Activated CD4-positive, alpha-beta T cell treated with anti-CD3 and anti-CD28 coated beads, Interleukin-2, amount 10 ng/mL, durations not matched to agents 24 days and 14 days (primary cell): ENCODE measurements around the gene CELF4. TPM values are rescaled to one million over a fixed set of nuclear protein-coding genes. Genes with fewer than 3 reads are reported as not detected.

Source experiments
- DNase-seq: peaks from one replicate; pipeline ENCODE4 v3.0.0; 2022
- H3K27ac Mint-ChIP-seq: one replicate; pipeline ENCODE4 v1.8.0; 2022; ENCODE audit warnings: mild to moderate bottlenecking, mixed read lengths
- H3K27me3 Mint-ChIP-seq: one replicate; pipeline ENCODE4 v1.8.0; 2022; ENCODE audit warnings: mixed read lengths
- H3K36me3 Mint-ChIP-seq: one replicate; pipeline ENCODE4 v1.8.0; 2022; ENCODE audit warnings: low read depth, mild to moderate bottlenecking, mixed read lengths
- H3K4me1 Mint-ChIP-seq: one replicate; pipeline ENCODE4 v1.8.0; 2021; ENCODE audit warnings: mixed read lengths
- H3K4me3 Mint-ChIP-seq: one replicate; pipeline ENCODE4 v1.8.0; 2022; ENCODE audit warnings: mild to moderate bottlenecking, moderate library complexity, mixed read lengths
- H3K9me3 Mint-ChIP-seq: one replicate; pipeline ENCODE4 v1.8.0; 2021; ENCODE audit warnings: mixed read lengths
- intact Hi-C: fragments of 100-400 bp; cut with micrococcal nuclease; formaldehyde crosslinking; loops from one replicate; pipeline ENCODE4 v1.15.1; 2023
- total RNA-seq: library from RNA; stranded (reverse); gene quantifications from 2 replicates; pipeline ENCODE4 v1.2.3, GENCODE V29; 2022

Gene CELF4
- total RNA-seq, 1 donor from 2014 or later, result not detected

DNA sequence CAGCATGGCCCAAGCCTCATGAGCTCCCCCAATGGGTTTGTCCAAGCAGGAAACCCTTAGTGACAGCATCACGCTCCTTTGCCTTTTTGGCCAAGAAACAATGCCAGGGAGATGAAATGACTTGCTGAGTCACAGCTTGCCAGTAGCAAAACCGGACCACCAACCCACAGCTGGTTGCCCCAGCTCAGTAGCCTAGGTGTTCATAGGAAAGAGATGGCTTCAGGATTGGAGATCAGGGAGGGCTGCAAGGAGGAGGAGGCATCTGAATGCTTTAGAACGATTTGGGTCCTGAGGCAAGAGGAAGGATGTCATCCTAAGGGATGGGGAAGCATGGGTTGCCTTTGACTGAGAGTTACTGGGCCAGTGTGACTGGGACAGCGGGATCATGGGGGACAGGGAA is 116.7 kb downstream of the CELF4 start:
- H3K27ac Mint-ChIP-seq, result no peak overlapping the region
- H3K4me1 Mint-ChIP-seq, result peaks cover 3% of the 10 kb centered on the region
- no peaks in the 10 kb centered on the region for H3K36me3 Mint-ChIP-seq
- H3K4me3 Mint-ChIP-seq, result no peak overlapping the region
- DNase-seq, result no peak
- H3K27me3 Mint-ChIP-seq, result no peaks in the 10 kb centered on the region
- H3K9me3 Mint-ChIP-seq, result no peaks in the 10 kb centered on the region
- intact Hi-C loops, result no loop called here

DNA sequence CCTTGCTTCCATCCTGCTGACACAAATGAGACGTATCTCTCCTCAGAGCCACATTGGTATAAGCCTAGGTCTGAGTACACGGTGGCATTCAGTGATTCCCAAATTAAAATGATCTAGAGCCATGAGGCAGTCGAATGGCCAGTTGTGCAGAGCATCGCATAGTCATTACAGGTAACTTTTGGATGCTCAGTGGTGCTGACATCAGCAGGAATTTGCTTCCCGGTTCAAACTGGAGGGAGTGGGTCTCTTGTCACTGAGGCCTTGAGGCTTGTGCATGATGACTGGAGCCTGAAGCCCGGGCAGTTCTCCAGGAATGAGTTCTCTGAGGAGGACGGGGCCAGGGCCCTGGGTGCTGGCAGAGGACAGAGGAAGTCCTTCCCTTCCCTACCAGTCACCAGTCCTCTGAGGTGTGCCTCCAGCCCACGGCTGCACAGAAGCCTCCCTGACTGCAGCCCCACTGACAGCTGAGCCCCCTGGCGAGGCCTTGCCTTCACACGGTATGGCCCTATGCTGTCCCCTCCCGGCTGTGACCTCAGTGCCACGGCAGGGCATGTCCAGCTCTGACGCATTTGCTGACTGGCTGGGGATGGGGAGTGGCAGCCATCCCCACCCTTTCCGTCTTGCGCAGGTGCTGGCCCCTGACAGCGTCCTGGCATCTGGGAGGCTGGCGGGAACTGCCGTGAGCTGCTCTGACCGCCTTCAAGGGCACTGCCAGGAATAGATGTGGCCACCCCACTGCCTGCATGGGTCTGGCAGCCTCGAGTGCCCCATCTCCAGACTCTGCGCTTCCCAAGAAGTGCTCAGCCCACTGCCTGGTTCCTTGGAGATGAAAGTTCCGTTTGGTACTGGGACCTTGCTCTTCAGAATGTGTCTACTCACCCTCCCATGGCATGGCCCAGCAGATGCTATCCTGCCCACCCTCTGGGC is 117.4 kb downstream of the CELF4 start:
- intact Hi-C loops, result no loop called here
- H3K27ac Mint-ChIP-seq, result no peak overlapping the region
- no peaks in the 10 kb centered on the region for H3K36me3 Mint-ChIP-seq

DNA sequence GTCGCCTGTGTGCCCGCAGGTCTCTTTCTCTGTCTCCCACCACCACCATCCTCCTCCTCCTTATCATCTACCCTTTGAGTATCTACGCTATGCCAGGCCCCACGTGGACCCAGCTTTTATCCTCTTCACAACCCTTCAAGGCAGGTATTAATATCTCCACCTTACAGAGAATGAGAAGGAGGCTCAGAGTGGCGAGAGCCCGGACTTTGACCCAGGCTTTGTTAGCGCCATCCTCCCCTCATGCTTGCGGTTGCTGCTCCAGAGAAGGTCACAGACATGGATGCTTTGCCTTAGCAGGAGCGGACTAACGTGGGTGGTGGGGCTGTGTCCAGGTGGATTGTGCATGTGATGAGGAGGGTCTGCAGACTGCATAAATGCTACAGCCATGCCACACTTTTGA is 119.8 kb downstream of the CELF4 start:
- Mint-ChIP-seq H3K27me3 (no peaks in the 10 kb centered on the region), H3K4me3 (no peak overlapping the region), H3K9me3 (no peaks in the 10 kb centered on the region), H3K36me3 (no peaks in the 10 kb centered on the region), H3K4me1 (peaks cover 3% of the 10 kb centered on the region), H3K27ac (no peak overlapping the region)
- no peak for DNase-seq
- intact Hi-C loops, result no loop called here

More for the DNA sequence above, 117.4 kb downstream of the CELF4 start:
- H3K27me3 Mint-ChIP-seq, result no peaks in the 10 kb centered on the region
- no peak for DNase-seq
- H3K4me1 Mint-ChIP-seq, result peaks cover 3% of the 10 kb centered on the region
- H3K4me3 Mint-ChIP-seq, result no peak overlapping the region
- no peaks in the 10 kb centered on the region for H3K9me3 Mint-ChIP-seq

DNA sequence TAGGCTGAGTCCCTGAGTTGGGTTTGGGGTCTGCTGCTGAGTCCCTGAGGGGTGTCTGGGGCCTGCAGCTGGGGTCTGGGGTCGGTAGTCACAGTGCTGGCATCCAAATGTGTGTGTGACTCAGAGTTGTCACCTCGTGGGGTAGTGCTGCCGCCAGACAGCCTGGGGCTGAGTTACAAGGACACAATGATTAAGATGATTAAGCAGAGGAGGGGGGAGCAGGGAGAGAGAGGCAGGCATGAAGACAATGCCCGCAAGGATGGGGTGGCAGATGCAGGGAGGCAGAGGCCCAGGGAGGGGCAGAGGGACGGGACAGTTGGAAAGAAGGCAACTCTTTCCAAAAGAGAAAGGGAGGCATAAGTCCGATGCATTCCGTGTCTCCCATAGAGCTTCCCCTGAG is 120.2 kb downstream of the CELF4 start:
- Mint-ChIP-seq H3K9me3 (no peaks in the 10 kb centered on the region), H3K27ac (no peak overlapping the region)
- intact Hi-C loops, result no loop called here

DNA sequence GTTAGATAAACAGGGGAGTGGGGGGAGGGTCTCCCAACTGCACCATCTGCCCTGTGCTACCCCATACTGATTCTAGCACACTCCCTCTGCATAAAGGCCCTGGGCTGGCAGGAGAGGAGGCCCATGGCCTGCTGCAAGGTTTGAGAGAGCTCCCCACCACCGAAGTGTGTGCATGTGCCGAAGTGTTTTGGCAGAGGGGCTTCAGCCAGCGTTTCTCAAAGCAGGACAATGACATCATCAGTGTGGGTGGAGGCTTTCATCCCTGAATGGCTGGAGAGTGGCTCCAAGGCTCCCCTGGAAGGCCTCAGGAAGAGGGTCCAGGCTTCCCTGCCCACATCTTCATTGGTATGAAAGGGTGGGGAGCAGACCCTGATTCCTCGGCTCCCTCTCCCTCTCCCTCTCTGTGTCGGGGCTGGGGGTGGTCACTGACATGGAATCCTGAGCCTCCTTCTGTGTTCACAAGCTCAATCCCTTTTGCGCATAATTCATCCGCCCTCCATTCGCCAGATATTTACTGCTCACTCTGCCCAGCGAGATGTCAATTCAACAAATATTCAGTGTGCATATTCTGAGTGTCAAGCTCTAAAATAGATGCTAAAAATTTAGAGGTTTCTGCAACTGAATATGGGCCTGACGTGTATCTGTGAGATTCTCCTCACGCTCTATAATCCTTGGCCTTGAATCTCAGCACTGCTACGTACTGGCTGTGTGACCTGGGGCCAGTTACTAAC is 122.1 kb downstream of the CELF4 start:
- no peak overlapping the region for H3K4me3 Mint-ChIP-seq
- H3K9me3 Mint-ChIP-seq, result no peaks in the 10 kb centered on the region
- no peak overlapping the region for H3K27ac Mint-ChIP-seq
- no peak for DNase-seq
- intact Hi-C loops, result no loop called here
- H3K36me3 Mint-ChIP-seq, result no peaks in the 10 kb centered on the region
- no peaks in the 10 kb centered on the region for H3K27me3 Mint-ChIP-seq
- H3K4me1 Mint-ChIP-seq, result peaks cover 3% of the 10 kb centered on the region

More for the DNA sequence above, 120.2 kb downstream of the CELF4 start:
- Mint-ChIP-seq H3K4me1 (peaks cover 3% of the 10 kb centered on the region), H3K36me3 (no peaks in the 10 kb centered on the region), H3K27me3 (no peaks in the 10 kb centered on the region), H3K4me3 (no peak overlapping the region)
- DNase-seq, result no peak

DNA sequence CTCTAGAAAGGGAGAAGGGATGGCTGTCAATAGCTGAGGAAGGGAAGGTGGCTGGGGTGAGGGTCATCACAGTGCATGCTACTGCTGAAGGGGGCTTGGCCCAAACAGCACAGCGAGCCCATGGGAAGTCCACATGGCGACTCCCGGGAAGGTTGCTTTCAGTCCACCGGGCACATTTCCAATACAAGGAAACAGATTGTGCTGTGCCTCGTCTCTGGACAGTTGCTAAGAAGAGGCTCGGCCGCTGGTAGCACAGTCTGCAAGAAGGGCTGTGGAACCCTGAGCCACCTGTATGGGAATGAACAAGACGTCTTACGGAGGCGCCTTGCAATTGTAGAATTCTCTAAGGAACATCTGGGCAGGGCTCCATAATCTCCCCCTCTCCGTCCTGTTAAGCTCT is 123.1 kb downstream of the CELF4 start:
- no peaks in the 10 kb centered on the region for H3K9me3 Mint-ChIP-seq
- DNase-seq, result no peak
- peaks cover 3% of the 10 kb centered on the region for H3K4me1 Mint-ChIP-seq
- H3K4me3 Mint-ChIP-seq, result no peak overlapping the region
- intact Hi-C loops, result no loop called here
- no peaks in the 10 kb centered on the region for H3K27me3 Mint-ChIP-seq
- H3K36me3 Mint-ChIP-seq, result no peaks in the 10 kb centered on the region
- no peak overlapping the region for H3K27ac Mint-ChIP-seq

DNA sequence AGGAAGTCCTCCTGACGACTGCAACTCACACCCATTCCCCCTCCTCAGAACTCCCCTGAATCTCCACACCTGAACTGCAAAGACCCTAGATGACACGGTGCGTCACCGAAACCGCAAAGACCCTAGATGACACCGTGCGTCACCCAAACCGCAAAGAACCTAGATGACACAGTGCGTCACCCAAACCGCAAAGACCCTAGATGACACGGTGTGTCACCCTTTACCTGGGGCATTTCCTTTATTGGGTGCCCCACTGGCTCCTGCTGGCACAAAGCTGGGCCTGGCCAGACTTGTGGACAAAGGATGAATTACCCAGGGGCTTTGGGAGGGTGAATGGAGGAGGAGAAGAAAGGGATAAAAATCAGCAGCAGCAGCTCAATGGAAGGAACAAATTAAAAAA is 123.8 kb downstream of the CELF4 start:
- H3K36me3 Mint-ChIP-seq, result no peaks in the 10 kb centered on the region
- DNase-seq, result no peak
- no peaks in the 10 kb centered on the region for H3K27me3 Mint-ChIP-seq
- H3K4me3 Mint-ChIP-seq, result no peak overlapping the region
- no peak overlapping the region for H3K27ac Mint-ChIP-seq
- no peaks in the 10 kb centered on the region for H3K9me3 Mint-ChIP-seq
- intact Hi-C loops, result no loop called here
- H3K4me1 Mint-ChIP-seq, result peaks cover 3% of the 10 kb centered on the region

DNA sequence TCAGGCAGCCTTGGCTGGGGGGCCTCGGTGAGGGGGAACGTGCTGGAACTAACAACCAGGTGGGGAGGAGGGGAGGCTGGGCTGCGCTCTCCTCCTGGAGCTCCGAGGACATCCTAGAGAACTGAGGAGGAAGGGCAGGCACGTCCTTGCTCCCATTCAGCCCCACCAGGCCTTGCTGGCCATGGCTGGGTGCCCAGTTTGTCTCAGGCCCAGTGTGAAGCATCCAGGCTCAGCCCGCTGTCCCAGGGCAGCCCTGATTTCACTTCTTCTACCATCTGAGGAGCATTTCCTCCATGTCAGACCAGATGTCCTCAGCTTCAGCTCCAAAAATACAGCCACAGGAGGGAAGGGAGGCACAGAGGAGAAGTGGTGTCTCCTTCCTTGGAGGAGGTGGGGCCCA is 125.4 kb downstream of the CELF4 start:
- Mint-ChIP-seq H3K4me1 (peaks cover 3% of the 10 kb centered on the region), H3K9me3 (no peaks in the 10 kb centered on the region), H3K4me3 (no peak overlapping the region), H3K36me3 (no peaks in the 10 kb centered on the region), H3K27me3 (peaks cover 7% of the 10 kb centered on the region), H3K27ac (no peak overlapping the region)
- intact Hi-C loops, result no loop called here
- no peak for DNase-seq

DNA sequence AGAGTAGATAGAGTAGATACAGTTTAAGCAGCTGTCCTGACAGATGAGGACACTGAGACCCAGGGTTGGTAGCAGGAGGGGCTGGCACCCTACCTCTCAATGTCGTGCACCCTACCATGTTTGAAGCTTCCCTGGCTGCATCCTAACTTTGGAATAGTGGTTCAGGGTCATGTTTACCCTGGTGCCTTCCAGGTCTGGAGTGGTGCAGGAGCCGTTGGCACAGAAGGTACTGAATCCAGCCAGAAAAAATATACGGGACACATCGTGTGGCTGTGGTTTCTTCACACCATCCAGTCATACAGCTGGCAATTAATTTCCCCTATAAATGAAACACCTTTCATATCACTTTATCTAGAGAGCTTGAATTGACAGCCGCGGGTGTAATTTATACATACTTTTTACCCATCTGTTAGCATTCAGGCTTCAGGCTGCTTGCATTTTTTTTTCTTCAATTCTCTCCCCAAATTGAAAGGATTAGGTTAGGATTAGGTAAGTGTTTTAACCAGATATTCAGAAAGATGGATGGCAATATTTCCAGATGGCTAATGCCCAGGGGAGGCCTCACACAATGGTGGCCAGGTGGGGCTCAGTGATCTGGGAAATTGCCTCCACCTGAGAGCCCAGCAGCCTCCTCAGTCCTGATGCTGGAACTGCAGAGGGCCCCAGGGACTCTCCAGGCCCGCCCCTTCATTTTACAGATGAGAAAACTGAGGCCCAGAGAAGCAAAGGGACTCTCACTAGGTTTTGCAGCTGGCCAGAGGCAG is 127.0 kb downstream of the CELF4 start:
- Mint-ChIP-seq H3K27me3 (peaks cover 7% of the 10 kb centered on the region), H3K4me1 (no peaks in the 10 kb centered on the region), H3K36me3 (no peaks in the 10 kb centered on the region), H3K9me3 (no peaks in the 10 kb centered on the region), H3K27ac (no peak overlapping the region), H3K4me3 (no peak overlapping the region)
- no peak for DNase-seq
- intact Hi-C loops, result no loop called here

DNA sequence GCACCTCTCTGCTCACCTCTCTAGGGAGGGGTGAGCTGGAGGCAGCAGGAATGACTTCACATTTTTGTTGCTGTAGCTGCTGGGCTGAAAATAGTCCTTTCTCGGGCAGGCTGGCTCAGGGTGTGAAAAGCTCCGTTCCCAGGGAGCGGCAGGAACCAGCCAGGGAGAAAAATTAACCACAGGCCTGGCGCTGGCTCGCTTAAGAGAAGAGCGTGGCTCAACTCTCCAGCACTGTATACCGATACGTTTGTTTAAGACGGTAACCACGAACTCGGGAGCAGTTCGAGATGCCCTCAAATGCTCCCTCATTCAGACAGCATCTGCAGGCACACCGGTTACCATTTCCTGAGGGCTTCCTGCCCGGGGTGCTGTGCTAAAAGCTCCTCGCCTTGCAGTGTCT is 129.6 kb downstream of the CELF4 start:
- intact Hi-C loops, result no loop called here
- H3K36me3 Mint-ChIP-seq, result no peaks in the 10 kb centered on the region
- H3K27me3 Mint-ChIP-seq, result peaks cover 7% of the 10 kb centered on the region
- H3K4me3 Mint-ChIP-seq, result no peak overlapping the region
- no peaks in the 10 kb centered on the region for H3K4me1 Mint-ChIP-seq
- H3K27ac Mint-ChIP-seq, result no peak overlapping the region
- H3K9me3 Mint-ChIP-seq, result no peaks in the 10 kb centered on the region
- DNase-seq, result no peak

DNA sequence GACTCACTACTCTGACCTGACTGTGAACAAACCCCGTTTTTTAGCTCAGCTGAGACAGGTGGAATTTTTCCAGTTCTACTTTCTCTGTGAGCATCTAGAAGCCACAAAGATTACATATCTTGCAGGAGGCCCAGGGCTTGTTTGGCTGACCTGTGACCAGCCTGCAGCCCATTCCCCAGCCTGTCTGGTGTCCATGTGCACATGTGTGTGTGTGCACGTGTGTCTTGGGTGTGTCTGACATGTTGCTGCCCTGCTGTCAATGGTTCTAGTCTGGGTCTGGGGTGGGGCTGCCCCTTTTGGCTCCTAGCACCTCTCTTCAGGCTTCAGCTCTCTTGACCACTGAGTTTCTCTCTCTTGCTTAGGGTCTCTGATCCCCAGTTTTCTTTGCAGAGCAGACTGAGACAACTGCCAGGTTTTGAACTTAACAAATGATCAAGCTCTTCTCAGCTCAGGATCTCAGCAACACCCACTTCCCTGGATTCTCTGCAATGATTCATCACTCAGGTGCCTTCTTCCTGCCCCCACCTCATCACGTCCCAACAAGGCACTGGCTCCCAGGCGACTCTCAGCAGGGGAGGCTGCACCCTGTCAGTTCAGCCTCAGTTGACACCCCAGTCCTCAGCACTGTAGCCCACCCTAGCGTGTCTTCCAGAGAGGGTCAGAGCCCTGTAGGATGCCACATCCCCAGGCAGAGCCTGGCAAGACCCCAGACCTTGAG is 130.3 kb downstream of the CELF4 start:
- H3K4me3 Mint-ChIP-seq, result no peak overlapping the region
- no peaks in the 10 kb centered on the region for H3K9me3 Mint-ChIP-seq
- no peaks in the 10 kb centered on the region for H3K4me1 Mint-ChIP-seq
- H3K36me3 Mint-ChIP-seq, result no peaks in the 10 kb centered on the region
- H3K27me3 Mint-ChIP-seq, result peaks cover 7% of the 10 kb centered on the region
- intact Hi-C loops, result no loop called here
- DNase-seq, result no peak
- H3K27ac Mint-ChIP-seq, result no peak overlapping the region

DNA sequence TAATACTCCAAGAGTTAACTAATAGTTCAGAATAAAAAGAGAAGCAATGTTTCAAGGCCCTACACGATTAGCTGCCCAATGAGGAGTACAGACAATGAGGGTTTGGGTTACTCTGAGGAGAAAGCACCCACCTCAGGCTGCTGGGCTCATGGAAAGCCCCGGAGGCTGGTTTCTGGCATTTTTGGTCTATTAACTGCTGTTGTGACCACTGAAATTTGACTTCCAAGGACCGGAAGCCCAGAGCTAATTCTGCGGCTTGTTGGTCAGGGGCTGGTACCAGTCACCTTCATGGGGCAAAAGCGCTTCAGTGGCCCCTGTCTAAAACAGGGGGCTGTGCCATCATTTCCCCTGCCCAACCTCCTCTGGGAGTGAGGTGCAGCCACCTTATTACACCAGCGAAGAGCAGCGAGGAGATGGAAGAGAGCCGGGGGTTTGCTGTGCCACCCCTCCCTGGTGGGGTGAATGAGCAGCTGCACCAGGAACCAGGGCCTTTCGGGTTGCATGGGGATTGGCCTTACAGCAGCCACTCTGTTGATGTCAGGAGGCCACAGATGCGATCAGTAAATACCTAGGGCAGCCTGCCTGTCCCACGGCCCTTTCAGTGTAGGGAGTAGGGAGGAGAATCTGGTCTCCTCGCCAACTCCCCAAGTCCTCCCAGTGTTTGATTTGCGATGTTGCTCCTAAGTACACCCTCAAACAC is 131.3 kb downstream of the CELF4 start:
- no peaks in the 10 kb centered on the region for H3K9me3 Mint-ChIP-seq
- H3K36me3 Mint-ChIP-seq, result no peaks in the 10 kb centered on the region
- DNase-seq, result no peak
- H3K27me3 Mint-ChIP-seq, result peaks cover 7% of the 10 kb centered on the region
- H3K4me1 Mint-ChIP-seq, result no peaks in the 10 kb centered on the region
- H3K27ac Mint-ChIP-seq, result no peak overlapping the region
- no peak overlapping the region for H3K4me3 Mint-ChIP-seq
- intact Hi-C loops, result no loop called here
